ENCODE data around the gene NAP1L5. TPM values are rescaled to one million over a fixed set of nuclear protein-coding genes. Genes with fewer than 3 reads are reported as not detected.

NAP1L5 gene
- polyA plus RNA-seq, 2 of the 4 experiments (the other 2 are of a cell fraction): 2.4 to 3.0 TPM

DNA sequence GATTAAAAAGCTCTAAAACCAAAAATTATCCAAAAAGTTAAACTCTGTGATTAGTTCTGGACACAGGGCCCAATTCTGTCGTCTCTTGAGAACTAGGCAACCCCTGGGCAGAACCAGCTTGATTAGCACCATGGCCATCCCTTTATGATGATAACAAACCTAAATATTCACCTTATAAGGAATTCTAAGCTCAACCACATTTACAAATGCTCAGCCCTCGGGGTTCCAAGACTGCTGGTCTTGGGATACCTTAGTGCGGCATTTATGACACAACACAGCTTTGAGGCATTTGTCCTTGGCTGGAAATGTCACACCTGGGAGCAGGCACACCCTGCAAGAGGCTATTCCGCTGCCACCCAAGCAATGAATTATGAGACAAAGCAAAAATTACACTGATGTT lies 27.5 kb upstream of the NAP1L5 start (continued):
- TF ChIP-seq RCOR1 (IDR thresholded peaks at IDR 0.05; ENCODE audit: low read depth, low read length): no peak

DNA sequence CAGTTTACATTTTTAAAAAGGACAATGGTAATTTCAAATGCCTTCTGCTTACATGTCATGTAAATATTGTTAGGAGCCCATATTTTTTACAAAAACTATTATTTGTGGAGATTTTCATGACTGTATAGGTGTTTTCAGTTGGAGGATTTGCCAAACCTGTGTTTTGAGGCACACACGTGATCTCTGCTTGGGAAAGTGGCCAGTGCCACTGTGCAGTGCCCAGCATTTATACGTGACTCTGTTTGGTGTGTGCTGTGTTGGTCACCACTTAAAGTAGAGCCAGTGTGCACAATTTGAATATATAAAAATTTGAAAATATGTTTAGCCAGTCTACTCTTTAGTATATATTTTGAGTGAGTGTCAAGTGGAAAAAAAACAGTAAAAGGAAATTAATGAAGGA lies 26.8 kb upstream of the NAP1L5 start:
- WGBS (ENCODE audit: missing lambda C conversion rate): 84% methylated on average over 2 of the region's 2 CpGs
- Histone ChIP-seq H3K4me2 (no peak overlapping the region), H3K27ac (no peak overlapping the region), H3K9me3 (no peaks in the 10 kb centered on the region), H3K4me1 (no peaks in the 10 kb centered on the region), H3K4me3 (no peak overlapping the region)
- ChIA-PET POLR2A (no interaction called here), CTCF (no interaction called here)
- ATAC-seq (no peak), DNase-seq (ENCODE audit: low read depth in 1 of 2, low spot score in 1 of 2) (no peak), FAIRE-seq (no peak)
- TF ChIP-seq MYC (IDR thresholded peaks at IDR 0.05; ENCODE audit: borderline replicate concordance, low read length) (no peak), CHD2 (IDR thresholded peaks at IDR 0.05; ENCODE audit: low read length, partially characterized antibody) (no peak), EHMT2 (IDR thresholded peaks at IDR 0.05; ENCODE audit: low read depth) (no peak), POLR2A (IDR thresholded peaks at IDR 0.05; ENCODE audit: low read length) (no peak), KDM5A (IDR thresholded peaks at IDR 0.05) (no peak), NR3C1 (IDR thresholded peaks at IDR 0.05) (no peak), ZFP36 (IDR thresholded peaks at IDR 0.05; ENCODE audit: borderline replicate concordance, partially characterized antibody) (no peak), HOXB5 (CRISPR knock-in tag; IDR thresholded peaks at IDR 0.05) (no peak), TP53 (CRISPR knock-in tag; IDR thresholded peaks at IDR 0.05) (no peak), SREBF2 (IDR thresholded peaks at IDR 0.05) (no peak), NFE2L2 (conservative IDR thresholded peaks at IDR 0.05; ENCODE audit: low read length) (no peak), EP300 (IDR thresholded peaks at IDR 0.05) (no peak), BHLHE40 (IDR thresholded peaks at IDR 0.05; ENCODE audit: low read depth, low read length) (no peak)
- TF ChIP-seq, protein P1, sequence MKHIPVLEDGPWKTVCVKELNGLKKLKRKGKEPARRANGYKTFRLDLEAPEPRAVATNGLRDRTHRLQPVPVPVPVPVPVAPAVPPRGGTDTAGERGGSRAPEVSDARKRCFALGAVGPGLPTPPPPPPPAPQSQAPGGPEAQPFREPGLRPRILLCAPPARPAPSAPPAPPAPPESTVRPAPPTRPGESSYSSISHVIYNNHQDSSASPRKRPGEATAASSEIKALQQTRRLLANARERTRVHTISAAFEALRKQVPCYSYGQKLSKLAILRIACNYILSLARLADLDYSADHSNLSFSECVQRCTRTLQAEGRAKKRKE (CRISPR knock-in tag; IDR thresholded peaks at IDR 0.05; ENCODE audit: low read depth): no peak
- TF ChIP-seq, protein P2, sequence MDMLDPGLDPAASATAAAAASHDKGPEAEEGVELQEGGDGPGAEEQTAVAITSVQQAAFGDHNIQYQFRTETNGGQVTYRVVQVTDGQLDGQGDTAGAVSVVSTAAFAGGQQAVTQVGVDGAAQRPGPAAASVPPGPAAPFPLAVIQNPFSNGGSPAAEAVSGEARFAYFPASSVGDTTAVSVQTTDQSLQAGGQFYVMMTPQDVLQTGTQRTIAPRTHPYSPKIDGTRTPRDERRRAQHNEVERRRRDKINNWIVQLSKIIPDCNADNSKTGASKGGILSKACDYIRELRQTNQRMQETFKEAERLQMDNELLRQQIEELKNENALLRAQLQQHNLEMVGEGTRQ (IDR thresholded peaks at IDR 0.05): no peak

DNA sequence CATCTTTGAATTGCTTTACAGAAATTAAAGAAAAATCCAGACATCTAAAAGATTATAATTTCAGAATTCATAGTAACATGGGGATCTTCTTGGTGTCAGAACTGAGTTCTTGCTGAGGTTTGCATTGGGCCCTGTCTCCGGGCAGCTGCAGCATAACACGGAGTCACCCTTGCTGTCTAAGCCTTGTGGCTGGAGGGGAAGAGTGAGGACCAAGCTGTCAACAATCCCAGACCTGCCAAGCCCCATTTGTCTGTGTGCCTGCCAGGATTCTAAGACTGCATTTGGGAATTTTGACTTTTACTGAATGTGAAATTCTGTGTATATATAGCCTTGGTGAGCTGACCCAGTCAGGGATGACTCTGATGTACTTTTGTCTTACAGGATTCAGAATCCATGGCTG lies 25.2 kb upstream of the NAP1L5 start:
- Histone ChIP-seq H3K9me3 (no peaks in the 10 kb centered on the region), H3K27ac (no peak overlapping the region), H3K4me3 (no peak overlapping the region), H3K4me2 (no peak overlapping the region), H3K4me1 (no peaks in the 10 kb centered on the region)
- CTCF ChIA-PET: interaction anchor here (0.8 to 1.5 kb wide), 3 partner anchors 16 to 301 kb away, joined by 3 to 7 read pairs (median 3); no protein-coding TSS in a partner anchor
- DNase-seq (ENCODE audit: low read depth in 1 of 2, low spot score in 1 of 2) (no peak), ATAC-seq (no peak), FAIRE-seq (no peak)
- POLR2A ChIA-PET: no interaction called here
- no peak for TF ChIP-seq RARB (CRISPR knock-in tag; IDR thresholded peaks at IDR 0.05)
- TF ChIP-seq CBX8 (IDR thresholded peaks at IDR 0.05): no peak
- TF ChIP-seq RNF2 (IDR thresholded peaks at IDR 0.05; ENCODE audit: borderline replicate concordance, low read depth): no peak
- no peak for TF ChIP-seq EP300 (IDR thresholded peaks at IDR 0.05)
- no peak for TF ChIP-seq PHF8 (IDR thresholded peaks at IDR 0.05; ENCODE audit: borderline replicate concordance, low read depth)
- TF ChIP-seq HDAC2 (IDR thresholded peaks at IDR 0.05): no peak
- TF ChIP-seq ZNF302 (CRISPR knock-in tag; IDR thresholded peaks at IDR 0.05): no peak
- no peak for TF ChIP-seq GATA3 (IDR thresholded peaks at IDR 0.05; ENCODE audit: borderline replicate concordance)
- no peak for TF ChIP-seq HOXB13 (CRISPR knock-in tag; IDR thresholded peaks at IDR 0.05; ENCODE audit: low read depth)
- TF ChIP-seq, protein P3, sequence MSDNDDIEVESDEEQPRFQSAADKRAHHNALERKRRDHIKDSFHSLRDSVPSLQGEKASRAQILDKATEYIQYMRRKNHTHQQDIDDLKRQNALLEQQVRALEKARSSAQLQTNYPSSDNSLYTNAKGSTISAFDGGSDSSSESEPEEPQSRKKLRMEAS (IDR thresholded peaks at IDR 0.05): no peak
- TF ChIP-seq, protein P4, sequence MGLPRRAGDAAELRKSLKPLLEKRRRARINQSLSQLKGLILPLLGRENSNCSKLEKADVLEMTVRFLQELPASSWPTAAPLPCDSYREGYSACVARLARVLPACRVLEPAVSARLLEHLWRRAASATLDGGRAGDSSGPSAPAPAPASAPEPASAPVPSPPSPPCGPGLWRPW (IDR thresholded peaks at IDR 0.05): no peak
- 94% methylated on average over 2 of the region's 2 CpGs for WGBS (ENCODE audit: missing lambda C conversion rate)

All from A549 (cell line).